Measurements from ENCODE around the gene ZBTB7C.
"Not testable (repeated sequence)": the region's sequence is repeated elsewhere in the genome, so short reads cannot be mapped to it uniquely, and the experiment has no call there.

Gene ZBTB7C

DNA sequence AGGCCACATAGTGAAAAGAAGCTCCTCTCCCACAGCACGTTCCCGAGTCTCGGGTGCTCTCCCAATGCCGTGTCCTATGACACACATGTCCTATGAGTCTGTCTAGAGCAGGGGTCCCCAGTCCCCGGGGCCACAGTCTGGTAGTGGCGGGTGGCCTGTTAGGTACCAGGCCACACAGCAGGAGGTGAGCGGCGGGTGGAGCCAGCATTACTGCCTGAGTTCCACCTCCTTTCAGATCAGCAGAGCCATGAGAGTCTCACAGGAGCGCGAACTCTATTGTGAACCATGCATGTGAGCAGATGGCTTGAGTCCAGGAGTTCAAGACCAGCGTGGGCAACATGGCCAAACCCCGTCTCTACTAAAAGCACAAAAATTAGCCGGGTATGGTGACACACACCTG lies 112.6 kb downstream of the ZBTB7C start:
- DNase-seq (ENCODE audit: low read depth), result no peak

DNA sequence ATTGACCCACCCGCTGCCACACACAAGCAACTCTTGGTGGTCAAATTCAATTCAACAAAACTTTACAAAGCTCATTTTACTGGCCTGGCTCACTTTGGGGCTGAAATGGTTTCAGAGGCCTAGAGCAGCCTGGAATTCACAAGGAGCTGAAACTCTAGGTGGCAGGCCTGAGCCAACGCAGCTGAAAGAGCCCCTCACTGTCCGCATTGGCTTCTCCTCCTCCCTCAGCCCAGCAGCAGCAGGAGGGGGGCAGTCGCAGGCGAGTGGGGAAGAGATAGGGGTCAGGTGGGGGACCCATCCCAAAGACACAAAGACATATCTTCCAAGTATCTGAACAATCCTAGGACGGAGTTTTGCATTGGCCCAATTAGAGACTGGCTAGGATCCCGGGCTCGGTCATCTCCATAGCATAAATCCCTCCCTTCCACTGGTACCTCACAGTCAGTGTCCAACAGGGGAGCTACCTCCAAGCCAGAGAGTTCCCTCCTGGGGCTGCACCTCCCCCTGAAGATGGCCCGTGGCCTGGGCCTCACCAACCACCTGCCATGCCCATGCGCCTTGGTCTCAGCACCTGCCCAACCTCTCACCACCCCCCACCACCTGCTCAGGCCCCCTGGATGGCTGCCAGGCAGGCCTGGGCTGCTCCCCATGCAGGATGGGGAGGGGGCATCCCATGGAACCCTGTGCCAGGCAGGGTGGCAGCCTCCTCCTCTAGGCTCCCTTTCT lies 113.4 kb downstream of the ZBTB7C start:
- no peak for DNase-seq (ENCODE audit: low read depth)

DNA sequence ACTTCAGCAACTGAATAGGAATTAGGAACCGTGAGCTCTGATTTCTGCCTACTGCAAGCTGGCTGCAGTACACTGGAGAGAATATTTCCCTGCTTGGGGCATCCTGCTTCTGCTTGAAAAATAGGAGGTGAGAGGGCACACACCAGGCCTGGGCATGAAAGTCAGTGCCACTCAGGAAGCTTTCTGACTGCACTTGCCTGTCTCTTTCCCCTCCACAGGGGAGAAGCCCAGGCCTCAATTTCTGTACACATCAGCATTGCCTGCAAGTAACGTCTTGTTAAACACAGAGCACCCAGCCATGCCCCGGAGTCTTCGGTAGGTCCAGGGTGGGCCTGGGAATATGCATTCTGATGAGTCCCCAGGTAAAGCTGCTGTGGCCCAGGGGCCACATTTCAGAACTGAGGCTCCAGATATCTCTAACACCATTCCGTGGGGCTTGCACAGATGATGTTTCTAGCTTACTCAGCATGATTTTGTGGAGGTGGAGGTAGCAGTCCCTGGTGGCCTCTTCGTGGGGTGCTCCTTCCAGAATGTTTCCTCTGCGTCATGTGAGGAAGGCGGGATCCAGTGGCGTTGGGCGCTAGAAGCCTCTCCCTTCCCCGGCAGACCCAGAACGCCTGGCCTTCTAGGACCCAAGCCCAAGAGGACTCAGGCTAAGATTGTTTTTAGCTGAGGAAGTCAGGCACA lies 114.1 kb downstream of the ZBTB7C start:
- no peak for DNase-seq (ENCODE audit: low read depth)

DNA sequence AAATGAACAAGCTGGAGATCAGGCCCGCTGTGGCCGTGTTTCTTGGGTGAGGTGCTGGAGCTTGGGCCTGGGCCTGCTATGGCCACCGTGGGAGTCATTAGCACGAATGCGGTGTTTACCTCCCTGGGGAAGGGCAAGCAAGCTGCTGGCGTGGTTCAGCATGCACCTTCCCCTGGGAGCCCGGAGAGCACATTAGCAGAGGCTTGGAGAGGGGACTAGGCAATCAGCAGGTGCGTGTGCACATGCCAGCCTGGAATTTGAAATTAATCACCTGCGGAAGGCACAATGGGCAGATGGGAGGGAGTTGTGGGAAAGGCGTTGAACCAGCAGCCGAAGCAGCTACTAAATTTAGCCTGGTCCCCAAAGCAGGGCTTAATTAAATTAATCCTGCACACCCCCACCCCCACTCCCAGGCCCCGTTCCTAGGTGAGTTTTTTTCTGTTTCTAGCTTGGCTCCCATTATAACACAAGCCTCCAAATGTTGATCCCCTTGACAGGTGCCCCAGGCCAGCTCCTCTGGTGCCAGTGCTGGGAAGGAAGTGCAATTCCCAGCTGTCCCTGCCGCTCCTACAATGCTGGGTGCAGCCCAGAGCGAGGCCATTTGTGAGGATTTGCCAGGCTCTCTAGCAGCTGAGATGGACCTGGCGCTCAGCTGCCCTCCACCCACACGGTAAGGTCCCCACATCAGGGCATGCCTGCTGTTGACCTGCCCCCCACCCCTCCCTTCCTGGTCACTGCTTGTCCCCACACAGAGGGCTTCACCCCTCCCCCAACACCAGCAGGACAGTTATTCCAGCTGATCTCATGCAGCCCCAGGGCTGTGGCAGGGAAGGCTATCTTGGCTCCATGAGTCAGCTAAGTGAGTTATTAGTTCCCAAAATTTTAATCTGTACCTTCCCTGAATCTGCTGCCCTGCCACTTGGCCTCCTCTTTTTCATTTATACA lies 115.0 kb downstream of the ZBTB7C start:
- no peak for DNase-seq (ENCODE audit: low read depth)

DNA sequence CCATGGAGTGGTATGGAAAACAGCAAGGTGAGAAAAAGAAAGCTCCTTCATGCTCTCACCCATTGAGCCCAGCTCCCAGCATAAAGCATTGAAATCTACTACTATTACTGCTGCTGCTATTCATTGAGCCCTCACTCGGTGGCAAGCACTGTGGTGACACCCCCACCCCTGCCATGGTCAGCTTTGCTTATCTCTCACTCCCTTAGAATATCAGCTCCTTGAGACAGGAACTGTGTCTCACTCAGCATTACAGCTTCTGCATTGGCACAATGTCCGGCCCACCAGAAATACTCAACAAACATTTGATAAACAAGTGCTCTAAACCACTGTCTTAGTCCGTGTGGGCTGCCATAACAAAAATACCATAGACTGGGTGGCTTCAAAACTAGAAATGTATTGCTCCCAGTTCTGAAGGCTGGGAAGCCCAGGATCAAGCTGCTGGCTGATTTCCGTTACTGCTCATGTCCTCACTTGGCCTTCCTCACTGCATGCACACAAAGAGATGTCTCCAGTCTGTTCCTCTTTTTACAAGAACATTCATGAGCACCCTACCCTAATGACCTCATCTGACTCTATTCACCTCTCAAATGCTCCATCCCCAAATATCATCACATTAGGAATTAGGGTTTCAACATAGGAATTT lies 116.3 kb downstream of the ZBTB7C start:
- DNase-seq (ENCODE audit: low read depth), result no peak

DNA sequence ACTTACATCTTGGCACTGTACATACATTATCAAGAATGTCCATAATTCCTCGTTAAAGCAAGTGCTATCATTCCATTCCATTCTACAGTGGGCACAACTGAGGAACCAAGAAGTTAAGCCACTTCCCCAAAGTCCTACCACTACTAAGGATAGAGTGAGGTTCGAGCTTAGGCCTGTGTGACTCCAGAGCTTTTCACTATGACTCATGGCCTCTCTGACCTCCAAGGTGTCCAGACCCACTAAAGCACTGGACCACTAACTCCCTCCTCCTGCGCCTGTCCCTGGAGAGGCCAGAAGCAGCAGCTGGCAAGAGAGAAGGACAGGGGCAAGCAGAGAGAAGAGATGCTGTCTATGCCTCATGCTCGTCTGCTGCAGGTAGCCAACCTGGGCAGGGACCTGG lies 117.0 kb downstream of the ZBTB7C start:
- DNase-seq (ENCODE audit: low read depth), result no peak

DNA sequence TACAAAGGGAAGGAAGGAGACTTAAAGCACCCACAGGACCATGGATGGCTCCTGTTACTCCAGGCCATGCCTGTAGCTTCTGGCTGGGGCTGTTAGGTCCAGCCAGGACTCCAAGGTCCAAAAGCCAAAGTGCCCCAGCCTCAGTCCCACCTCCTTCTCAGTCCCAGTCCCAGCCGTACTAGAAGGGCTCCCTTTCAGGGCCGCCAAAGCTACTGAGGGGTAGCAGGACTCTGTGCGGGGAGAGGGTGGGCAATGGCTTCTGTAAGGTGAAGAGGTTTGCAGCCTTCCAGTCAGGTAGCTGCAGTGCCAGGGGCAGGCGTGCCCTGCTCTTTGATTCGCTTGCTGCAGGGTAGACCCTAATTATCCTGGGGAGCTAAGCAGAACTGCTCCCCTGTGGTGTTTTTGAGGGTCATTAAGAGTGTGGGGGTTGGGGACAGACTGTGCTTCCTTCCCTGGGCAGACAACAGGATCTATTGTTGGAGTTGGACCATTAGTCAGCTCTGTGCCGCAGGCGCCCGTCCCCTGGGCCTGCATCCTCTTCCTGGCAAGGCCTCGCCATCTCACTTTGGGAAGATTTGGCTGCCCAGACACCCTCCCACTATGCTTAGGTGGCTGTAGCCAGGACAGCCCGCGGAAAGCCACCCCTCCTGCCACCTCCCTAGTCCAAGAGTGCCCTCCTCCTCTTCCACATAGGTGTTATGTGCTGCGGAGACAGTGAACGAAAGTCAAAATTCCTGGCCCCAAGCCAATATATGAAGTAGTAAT lies 118.8 kb downstream of the ZBTB7C start:
- DNase-seq (ENCODE audit: low read depth), result no peak

DNA sequence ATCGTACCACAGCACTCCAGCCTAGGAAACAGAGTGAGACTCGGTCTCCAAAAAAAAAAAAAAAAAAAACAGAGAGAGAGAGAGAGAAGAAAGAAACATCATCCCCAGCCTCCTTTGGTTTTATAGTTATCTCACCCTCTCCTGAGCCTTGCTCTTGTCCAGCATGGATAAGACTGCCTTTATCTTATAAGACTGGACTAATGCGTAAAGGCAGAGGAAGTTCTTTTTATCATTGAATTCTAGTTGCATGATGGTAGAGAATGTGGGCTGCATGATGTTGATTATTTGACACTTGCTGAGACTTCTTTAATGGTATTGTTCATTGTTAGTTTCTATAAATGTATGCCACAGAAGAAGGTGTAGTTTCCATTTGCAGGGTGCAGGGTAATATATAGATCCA lies 124.4 kb downstream of the ZBTB7C start:
- DNase-seq (ENCODE audit: low read depth), result no peak

DNA sequence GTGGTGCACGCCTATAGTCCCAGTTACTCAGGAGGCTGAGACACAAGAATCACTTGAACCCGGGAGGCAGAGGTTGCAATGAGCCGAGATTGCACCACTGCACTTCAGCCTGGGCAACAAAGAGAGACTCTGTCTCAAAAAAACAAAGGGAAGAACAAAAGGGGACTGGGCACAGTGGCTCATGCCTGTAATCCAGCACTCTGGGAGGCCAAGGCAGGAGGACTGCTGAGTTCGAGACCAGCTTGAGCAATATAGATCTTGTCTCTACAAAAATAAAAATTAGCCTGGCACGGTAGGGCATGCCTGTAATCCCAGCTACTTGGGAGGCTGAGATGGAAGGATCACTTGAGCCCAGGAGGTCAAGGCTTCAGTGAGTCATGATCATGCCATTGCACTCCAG lies 125.2 kb downstream of the ZBTB7C start:
- DNase-seq (ENCODE audit: low read depth), result not testable (repeated sequence)

DNA sequence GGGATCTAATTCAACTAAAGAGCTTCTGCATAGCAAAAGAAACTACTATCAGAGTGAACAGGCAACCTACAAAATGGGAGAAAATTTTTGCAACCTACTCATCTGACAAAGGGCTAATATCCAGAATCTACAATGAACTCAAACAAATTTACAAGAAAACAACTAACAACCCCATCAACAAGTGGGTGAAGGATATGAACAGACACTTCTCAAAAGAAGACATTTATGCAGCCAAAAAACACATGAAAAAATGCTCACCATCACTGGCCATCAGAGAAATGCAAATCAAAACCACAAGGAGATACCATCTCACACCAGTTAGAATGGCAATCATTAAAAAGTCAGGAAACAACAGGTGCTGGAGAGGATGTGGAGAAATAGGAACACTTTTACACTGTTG lies 127.7 kb downstream of the ZBTB7C start:
- not testable (repeated sequence) for DNase-seq (ENCODE audit: low read depth)

DNA sequence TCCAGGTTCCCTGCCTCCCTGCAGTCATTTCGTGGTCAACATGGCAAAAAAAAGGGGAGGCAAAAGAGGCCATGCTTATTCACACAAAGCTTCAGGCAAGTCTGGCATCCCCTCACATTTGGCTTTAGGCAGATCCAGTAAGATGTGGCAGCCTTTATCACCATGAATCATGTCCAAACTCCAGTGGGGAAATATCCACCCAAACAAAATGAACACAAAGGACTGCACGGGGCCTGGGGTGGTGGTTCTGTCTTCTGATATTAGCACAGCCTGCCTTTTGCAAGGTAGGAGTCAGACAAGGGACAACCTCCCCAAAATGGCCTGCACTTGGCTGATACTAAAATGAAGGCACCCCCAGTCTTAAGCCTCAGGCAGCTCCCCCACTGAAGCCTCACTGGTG lies 129.9 kb downstream of the ZBTB7C start:
- no peak for DNase-seq (ENCODE audit: low read depth)

DNA sequence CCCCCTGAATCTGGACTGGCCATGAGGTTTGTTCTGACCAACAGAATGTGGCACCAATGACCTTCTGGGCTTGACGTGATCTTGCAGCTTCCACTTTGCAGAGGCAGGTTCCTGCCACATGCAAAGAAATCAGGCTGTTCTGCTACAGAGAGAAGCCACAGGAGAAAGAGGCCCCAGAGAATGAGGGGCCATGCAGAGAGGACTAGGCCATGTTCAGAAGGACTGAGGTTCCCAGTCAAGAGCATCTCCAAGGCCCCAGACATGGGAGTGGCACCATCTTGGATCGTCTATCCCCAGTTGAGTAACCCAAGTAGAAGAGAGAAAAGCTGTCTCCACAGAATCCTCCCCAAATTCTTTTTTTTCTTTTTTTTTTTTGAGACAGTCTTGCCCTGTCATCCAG lies 131.1 kb downstream of the ZBTB7C start:
- no peak for DNase-seq (ENCODE audit: low read depth)

DNA sequence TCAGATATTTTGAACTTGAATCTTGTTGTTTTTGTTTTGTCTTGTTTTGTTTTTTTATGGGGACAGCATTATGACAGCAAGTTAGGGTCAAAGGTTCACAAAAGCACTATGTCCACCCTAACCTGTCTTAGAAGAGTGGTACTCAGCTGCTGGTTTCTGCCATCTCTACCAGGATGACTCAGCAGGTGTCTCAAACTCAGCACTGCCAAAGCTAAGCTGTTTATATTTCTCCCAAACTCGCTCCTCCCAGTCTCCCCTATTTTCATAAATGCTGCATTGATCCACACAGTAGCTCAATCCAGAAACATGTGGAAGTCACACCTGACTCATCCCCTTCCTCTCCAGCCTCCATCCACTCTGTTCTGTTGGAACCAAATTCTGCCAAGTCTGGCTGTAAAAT lies 134.9 kb downstream of the ZBTB7C start:
- no peak for DNase-seq (ENCODE audit: low read depth)

DNA sequence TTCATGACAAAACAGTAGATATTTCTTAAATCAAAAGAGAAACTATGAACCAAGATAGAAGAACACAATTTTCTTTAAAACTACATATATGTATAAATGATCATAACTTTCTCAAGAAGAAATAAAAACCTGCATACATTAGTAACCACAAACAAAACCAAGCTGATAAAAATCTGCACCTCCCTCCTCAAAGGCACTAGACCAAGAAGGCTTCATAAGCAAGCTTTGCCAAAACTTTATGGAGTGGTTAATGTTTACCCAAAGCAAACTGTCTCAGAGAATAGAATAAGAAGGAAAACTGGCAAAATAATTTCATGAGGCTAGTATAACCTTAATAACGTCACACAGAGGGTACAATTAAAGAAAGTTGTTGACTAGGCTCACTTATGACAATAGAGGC lies 138.3 kb downstream of the ZBTB7C start:
- no peak for DNase-seq (ENCODE audit: low read depth)

DNA sequence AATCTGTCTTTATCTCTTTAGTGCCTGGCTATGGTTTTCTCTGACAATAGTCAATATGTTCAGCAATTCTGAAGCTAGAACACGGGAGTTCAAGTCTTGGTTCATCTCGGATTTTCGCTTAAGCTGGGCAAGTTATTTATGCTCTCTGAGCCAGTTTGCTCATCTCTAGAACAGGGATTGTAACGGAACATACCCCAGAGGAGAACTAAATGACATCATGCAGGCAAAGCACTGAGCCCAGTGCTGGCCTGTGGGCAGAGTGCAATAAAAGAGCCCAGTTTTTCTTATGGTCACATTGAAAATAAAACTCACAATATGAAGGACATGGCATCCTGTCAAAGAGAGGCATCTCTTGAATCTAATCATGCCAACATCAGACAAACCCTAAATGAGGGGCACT lies 143.9 kb downstream of the ZBTB7C start:
- no peak for DNase-seq (ENCODE audit: low read depth)

DNA sequence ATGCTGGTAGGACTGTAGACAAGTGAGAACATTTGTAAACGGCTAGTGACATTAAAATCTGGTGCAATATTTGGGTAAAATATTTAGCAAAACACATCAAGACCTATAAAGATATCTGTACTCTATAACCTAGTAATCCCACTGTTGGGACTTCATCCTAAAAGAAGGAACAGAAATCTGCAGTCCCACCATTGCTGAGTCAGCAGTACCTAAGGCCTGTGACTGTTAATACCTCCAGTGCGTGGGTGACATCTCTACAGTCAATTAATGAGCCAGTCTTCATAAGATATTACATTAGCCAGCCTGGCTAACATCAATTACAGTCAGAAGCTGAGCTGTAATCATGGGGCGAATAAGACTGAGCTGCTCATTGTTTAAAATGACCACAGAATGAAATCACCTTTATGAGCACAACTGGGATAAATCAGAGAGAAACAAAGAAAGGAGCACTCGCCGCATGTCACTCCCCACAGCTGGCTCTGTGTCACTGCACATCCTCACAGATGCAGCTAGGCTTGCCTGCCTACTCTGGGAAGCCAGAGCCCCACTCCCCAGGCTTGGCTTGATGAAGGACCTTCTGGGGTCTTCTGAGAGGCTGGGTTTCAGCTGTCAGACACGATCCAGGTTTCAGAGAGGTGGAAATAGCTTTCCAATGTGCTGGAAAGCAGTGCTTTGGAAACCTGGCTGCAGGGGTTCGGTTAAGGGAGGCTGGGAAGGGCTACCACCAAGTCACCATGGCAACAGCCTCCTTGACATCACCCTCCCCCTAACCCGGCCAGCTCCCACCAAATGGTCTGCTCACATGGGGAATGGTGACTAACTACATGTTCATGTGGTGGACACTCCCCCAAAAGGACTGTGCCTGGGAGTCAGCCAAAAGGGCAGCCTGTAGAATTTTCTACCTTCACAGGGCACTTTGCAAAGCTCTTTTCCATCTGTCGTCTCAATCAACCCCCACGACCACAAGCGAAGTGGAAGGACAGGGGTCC lies 145.0 kb downstream of the ZBTB7C start:
- no peak for DNase-seq (ENCODE audit: low read depth)

DNA sequence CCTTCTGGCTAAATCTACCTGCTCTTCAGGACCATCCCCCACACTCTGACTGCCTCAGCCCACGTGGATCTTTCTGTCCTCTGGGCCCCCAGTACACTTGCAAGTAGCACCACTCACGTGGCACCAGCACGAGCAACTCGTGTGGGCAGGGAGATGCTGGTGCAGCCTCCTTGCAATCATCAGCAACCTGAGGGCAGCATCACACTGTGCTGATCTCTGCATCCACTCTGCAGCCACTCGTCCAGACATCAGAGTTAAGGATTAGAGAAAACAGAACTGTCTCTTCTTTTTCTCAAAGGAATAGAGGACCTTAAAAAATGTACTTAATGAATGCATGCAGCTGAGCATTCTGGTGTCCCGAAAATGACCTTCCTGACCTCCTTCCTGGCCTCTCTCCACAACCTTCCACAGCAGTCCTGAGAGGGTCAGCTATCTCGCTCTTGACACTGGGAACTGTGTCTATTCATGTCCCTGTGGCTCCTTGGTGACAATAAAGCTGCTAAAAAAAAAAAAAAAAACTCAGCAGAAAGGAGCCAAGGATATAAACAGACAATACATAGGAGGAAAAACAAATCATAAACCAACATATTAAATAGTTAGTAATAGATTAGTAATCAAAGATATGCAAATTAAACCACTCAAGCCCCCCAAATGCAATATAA lies 145.9 kb downstream of the ZBTB7C start:
- no peak for DNase-seq (ENCODE audit: low read depth)

DNA sequence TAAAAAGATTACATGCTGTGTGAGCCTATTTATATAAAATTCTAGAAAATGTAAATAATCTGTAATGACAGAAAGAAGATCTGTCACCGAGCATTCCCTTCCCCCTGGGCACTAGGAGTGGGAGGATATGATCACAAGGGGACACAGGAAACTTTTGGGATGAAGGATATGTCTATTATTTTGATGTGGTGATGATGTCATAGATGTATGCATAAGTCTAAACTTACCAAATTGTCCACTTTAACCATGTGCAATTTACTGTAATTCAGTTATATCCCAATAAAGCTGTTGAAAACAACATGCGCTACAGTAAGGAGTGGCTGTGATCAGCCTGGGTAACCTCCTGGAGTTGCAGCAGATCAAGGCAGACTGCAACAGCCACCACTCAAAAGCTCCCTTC lies 148.9 kb downstream of the ZBTB7C start:
- no peak for DNase-seq (ENCODE audit: low read depth)

DNA sequence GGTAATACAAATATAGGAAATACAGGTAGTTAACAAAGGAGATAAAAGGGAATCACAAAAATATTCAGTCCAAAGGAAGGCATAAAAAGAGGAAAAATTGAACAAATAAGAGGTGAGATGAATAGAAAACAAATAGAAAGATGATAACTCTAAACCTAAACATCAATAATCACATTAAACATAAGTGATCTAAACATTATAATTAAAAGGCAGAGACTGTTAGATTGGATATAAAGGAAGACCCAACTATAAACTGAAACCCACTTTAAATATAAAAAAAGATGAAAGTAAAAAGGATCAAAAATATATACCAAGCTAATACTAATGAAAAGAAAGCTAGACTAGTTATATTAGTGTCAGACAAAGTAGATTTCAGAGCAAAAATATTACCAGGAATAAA lies 152.3 kb downstream of the ZBTB7C start:
- DNase-seq (ENCODE audit: low read depth), result no peak
